Tibial artery (tissue), 4 donors: ENCODE results near the gene TP63.

Source experiments
- DNase-seq, 2 donors: peaks; one replicate each; pipeline ENCODE4 v3.0.0-alpha.2; 2019
- H3K27ac ChIP-seq, 2 donors: fragments of 200-600 bp; sonication (generic) in 1 of 2; 1 replicate in 1 of 2; 2 replicates in 1 of 2; pipeline ENCODE4 v1.5.1; 2018 to 2019; ENCODE audit warnings: mild to moderate bottlenecking in 1 of 2
- H3K27me3 ChIP-seq, 2 donors: fragments of 200-600 bp; sonication (generic) in 1 of 2; one replicate each; pipeline versions ENCODE4 v1.5.1 to v1.6.0; 2016 to 2019
- H3K36me3 ChIP-seq, 3 donors: fragments of 200-600 bp; sonication (generic) in 2 of 3; one replicate each; pipeline ENCODE4 v1.5.1; 2016 to 2019; ENCODE audit warnings: mild to moderate bottlenecking in 2 of 3
- H3K4me1 ChIP-seq, 4 donors: fragments of 200-600 bp; sonication (generic) in 2 of 4; 1 replicate in 3 of 4; 2 replicates in 1 of 4; pipeline ENCODE4 v1.5.1; 2016 to 2019
- H3K4me3 ChIP-seq, 2 donors: fragments of 200-600 bp; sonication (generic) in 1 of 2; 1 replicate in 1 of 2; 2 replicates in 1 of 2; pipeline ENCODE4 v1.5.1; 2018 to 2019; ENCODE audit warnings: mild to moderate bottlenecking in 2 of 2
- H3K9me3 ChIP-seq, 3 donors: fragments of 200-600 bp; sonication (generic) in 1 of 3; one replicate each; pipeline ENCODE4 v1.5.1; 2016 to 2019
- CTCF ChIP-seq, 2 experiments: fragments of 200-600 bp in 1 of 2; fragments of 450-650 bp in 1 of 2; IDR thresholded peaks; one replicate each; pipeline ENCODE4 v1.5.1; 2017 to 2019; ENCODE audit warnings: antibody characterized with exemption in 2 of 2, mild to moderate bottlenecking in 1 of 2, moderate library complexity in 1 of 2
- intact Hi-C: fragments of 100-400 bp; cut with DNase I; formaldehyde crosslinking; loops from one replicate; pipeline ENCODE4 v1.15.0; 2023; ENCODE audit warnings: low total_unique reads

Gene TP63

GRCh38 chr3:189727898-189728297, 96.7 kb downstream of the TP63 start:
- no peaks in the 10 kb centered on the region for H3K9me3 ChIP-seq
- H3K4me1 ChIP-seq = no peaks in the 10 kb centered on the region

GRCh38 chr3:189728915-189729314, 97.7 kb downstream of the TP63 start:
- TF ChIP-seq CTCF (IDR thresholded peaks at IDR 0.05) = no peak
- Histone ChIP-seq H3K4me3 (no peak overlapping the region), H3K9me3 (no peaks in the 10 kb centered on the region), H3K4me1 (no peaks in the 10 kb centered on the region), H3K27me3 (no peaks in the 10 kb centered on the region), H3K27ac (no peak overlapping the region), H3K36me3 (no peaks in the 10 kb centered on the region)
- intact Hi-C loops = no loop called here
- no peak for DNase-seq

More at GRCh38 chr3:189727898-189728297, 96.7 kb downstream of the TP63 start:
- intact Hi-C loops = no loop called here
- Histone ChIP-seq H3K4me3 (no peak overlapping the region), H3K36me3 (no peaks in the 10 kb centered on the region), H3K27me3 (no peaks in the 10 kb centered on the region), H3K27ac (no peak overlapping the region)
- no peak for TF ChIP-seq CTCF (IDR thresholded peaks at IDR 0.05)
- DNase-seq = no peak

- intact Hi-C loops = no loop called here
- Histone ChIP-seq H3K9me3 (no peaks in the 10 kb centered on the region), H3K4me1 (no peaks in the 10 kb centered on the region), H3K4me3 (no peak overlapping the region), H3K27me3 (no peaks in the 10 kb centered on the region), H3K36me3 (no peaks in the 10 kb centered on the region), H3K27ac (no peak overlapping the region)
- no peak for TF ChIP-seq CTCF (IDR thresholded peaks at IDR 0.05)
- no peak for DNase-seq
Measured at GRCh38 chr3:189734061-189734460, 102.9 kb downstream of the TP63 start.

- intact Hi-C loops = no loop called here
- no peaks in the 10 kb centered on the region for H3K27me3 ChIP-seq
- H3K4me1 ChIP-seq = no peaks in the 10 kb centered on the region
- no peak for DNase-seq
- H3K4me3 ChIP-seq = no peak overlapping the region
- no peak for TF ChIP-seq CTCF (IDR thresholded peaks at IDR 0.05)
- H3K36me3 ChIP-seq = no peaks in the 10 kb centered on the region
- H3K27ac ChIP-seq = no peak overlapping the region
- H3K9me3 ChIP-seq = no peaks in the 10 kb centered on the region
Measured at GRCh38 chr3:189735913-189736312, 104.7 kb downstream of the TP63 start.

GRCh38 chr3:189737071-189737470, 105.9 kb downstream of the TP63 start:
- Histone ChIP-seq H3K4me3 (no peak overlapping the region), H3K9me3 (no peaks in the 10 kb centered on the region), H3K36me3 (no peaks in the 10 kb centered on the region), H3K27ac (no peak overlapping the region), H3K27me3 (no peaks in the 10 kb centered on the region), H3K4me1 (no peaks in the 10 kb centered on the region)
- no peak for TF ChIP-seq CTCF (IDR thresholded peaks at IDR 0.05)
- no peak for DNase-seq
- intact Hi-C loops = no loop called here

- H3K27me3 ChIP-seq = no peaks in the 10 kb centered on the region
- no peak overlapping the region for H3K4me3 ChIP-seq
- H3K4me1 ChIP-seq = no peaks in the 10 kb centered on the region
- intact Hi-C loops = no loop called here
- no peak for TF ChIP-seq CTCF (IDR thresholded peaks at IDR 0.05)
- no peak overlapping the region for H3K27ac ChIP-seq
- H3K36me3 ChIP-seq = no peaks in the 10 kb centered on the region
- no peaks in the 10 kb centered on the region for H3K9me3 ChIP-seq
- no peak for DNase-seq
Measured at GRCh38 chr3:189737619-189738018, 106.4 kb downstream of the TP63 start.
